Esophagus squamous epithelium (tissue), 4 donors: ENCODE results near the gene TIGD3.

ENCODE experiments used
- CTCF ChIP-seq, 6 experiments: fragments of 450-650 bp in 4 of 6; fragments of 200-600 bp in 2 of 6; sonication (generic) in 2 of 6; IDR thresholded peaks; one replicate each; pipeline ENCODE4 v1.5.1; 2016 to 2019; ENCODE audit warnings: antibody characterized with exemption in 6 of 6, mild to moderate bottlenecking in 4 of 6, moderate library complexity in 4 of 6
- POLR2A ChIP-seq, 4 donors: fragments of 450-650 bp; IDR thresholded peaks; one replicate each; pipeline ENCODE4 v1.6.1; 2017; ENCODE audit warnings: antibody characterized with exemption in 4 of 4, mild to moderate bottlenecking in 4 of 4, moderate library complexity in 3 of 4

DNA sequence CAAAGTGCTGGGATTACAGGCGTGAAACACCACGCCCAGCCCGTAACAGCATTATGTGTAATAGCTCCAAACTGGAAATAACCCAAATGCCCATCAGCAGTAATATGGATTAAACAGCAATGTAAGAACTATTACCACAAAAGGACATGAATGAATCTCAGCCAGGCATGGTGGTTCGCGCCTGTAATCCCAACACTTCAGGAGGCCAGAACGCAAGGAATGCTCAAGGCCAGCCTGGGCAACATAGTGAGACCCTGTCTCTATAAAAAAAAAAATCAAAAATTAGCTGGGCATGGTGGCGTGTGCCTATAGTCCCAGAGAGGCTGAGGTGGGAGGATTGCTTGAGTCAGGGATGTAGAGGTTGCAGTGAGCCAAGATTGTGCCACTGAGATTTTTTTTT, 24.0 kb upstream of the TIGD3 start:
- no peak for TF ChIP-seq CTCF (IDR thresholded peaks at IDR 0.05)
- TF ChIP-seq POLR2A (IDR thresholded peaks at IDR 0.05), result no peak
